ENCODE results near the gene THEMIS. TPM values are rescaled to one million over a fixed set of nuclear protein-coding genes. Genes with fewer than 3 reads are reported as not detected.

THEMIS gene
- total and polyA plus RNA-seq, 10 donors: 0.80 to 17.8 (median 12.7) TPM

DNA sequence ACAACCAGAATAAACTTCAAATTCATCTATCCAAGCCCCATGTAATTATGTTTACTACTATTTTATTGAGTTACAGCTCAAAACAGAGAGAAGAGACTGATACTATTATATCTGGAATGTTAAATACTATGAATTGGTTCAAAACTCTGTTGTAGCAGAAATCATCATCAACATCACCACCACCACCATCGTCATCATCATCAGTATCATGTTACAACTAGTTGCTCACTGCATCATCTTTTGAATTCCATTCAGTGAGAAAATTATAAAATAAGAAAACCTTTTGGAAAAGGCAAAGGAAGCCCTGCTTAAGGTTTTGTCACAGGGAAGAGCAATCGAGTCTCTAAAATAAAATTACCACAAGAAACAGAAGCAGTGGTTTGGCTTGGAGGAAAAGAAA is 36.2 kb upstream of the THEMIS start:
- H3K27me3 ChIP-seq (replicated peaks in 1 of 7): no peaks in the 10 kb centered on the region
- intact Hi-C loops (cut with DNase I; ENCODE audit: low total_unique reads): no loop called here
- peaks cover 0 to 4% (median 0%) of the 10 kb centered on the region in 6 donors for H3K4me1 ChIP-seq
- WGBS, 5 donors: 80 to 99% (median 86%) methylated on average over 2 of the region's 2 CpGs
- TF ChIP-seq, protein P1, sequence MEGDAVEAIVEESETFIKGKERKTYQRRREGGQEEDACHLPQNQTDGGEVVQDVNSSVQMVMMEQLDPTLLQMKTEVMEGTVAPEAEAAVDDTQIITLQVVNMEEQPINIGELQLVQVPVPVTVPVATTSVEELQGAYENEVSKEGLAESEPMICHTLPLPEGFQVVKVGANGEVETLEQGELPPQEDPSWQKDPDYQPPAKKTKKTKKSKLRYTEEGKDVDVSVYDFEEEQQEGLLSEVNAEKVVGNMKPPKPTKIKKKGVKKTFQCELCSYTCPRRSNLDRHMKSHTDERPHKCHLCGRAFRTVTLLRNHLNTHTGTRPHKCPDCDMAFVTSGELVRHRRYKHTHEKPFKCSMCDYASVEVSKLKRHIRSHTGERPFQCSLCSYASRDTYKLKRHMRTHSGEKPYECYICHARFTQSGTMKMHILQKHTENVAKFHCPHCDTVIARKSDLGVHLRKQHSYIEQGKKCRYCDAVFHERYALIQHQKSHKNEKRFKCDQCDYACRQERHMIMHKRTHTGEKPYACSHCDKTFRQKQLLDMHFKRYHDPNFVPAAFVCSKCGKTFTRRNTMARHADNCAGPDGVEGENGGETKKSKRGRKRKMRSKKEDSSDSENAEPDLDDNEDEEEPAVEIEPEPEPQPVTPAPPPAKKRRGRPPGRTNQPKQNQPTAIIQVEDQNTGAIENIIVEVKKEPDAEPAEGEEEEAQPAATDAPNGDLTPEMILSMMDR (IDR thresholded peaks at IDR 0.05 in 8 of 11, conservative IDR thresholded peaks at IDR 0.05 in 3 of 11): no peak
- TF ChIP-seq POLR2A (IDR thresholded peaks at IDR 0.05): no peak
- TF ChIP-seq POLR2AphosphoS5 (IDR thresholded peaks at IDR 0.05): no peak
- H3K36me3 ChIP-seq: no peaks in the 10 kb centered on the region
- no peak overlapping the region for H3K4me3 ChIP-seq
- H3K27ac ChIP-seq: no peak overlapping the region
- no peak for DNase-seq
- peaks cover 0 to 17% (median 12%) of the 10 kb centered on the region in 8 donors for H3K9me3 ChIP-seq

DNA sequence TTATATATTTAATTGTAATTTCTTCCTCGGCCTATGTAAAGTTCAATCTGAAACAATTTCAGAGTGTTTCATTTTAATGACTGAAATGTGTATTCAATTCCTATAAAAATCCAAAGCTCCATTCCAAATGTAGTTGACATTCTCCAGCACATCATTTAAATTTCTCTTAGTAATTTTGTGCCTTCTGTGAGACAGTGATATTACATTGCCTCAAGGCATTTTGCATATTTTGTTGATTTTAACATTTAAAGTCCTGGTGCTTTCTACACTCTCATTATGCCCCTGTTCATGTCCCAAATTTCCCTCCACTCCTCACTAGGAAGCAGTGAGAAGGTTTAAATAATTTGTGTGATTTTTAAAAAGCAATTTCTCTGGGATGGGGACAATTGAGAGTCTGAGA is 34.1 kb upstream of the THEMIS start:
- 82 to 91% (median 89%) methylated on average over 1 of the region's 1 CpG for WGBS, 5 donors
- peak overlapping the region in 5 of 8 donors; percentile 50 to 73 (median 67) for H3K27ac ChIP-seq
- intact Hi-C loops (cut with DNase I; ENCODE audit: low total_unique reads): no loop called here

DNA sequence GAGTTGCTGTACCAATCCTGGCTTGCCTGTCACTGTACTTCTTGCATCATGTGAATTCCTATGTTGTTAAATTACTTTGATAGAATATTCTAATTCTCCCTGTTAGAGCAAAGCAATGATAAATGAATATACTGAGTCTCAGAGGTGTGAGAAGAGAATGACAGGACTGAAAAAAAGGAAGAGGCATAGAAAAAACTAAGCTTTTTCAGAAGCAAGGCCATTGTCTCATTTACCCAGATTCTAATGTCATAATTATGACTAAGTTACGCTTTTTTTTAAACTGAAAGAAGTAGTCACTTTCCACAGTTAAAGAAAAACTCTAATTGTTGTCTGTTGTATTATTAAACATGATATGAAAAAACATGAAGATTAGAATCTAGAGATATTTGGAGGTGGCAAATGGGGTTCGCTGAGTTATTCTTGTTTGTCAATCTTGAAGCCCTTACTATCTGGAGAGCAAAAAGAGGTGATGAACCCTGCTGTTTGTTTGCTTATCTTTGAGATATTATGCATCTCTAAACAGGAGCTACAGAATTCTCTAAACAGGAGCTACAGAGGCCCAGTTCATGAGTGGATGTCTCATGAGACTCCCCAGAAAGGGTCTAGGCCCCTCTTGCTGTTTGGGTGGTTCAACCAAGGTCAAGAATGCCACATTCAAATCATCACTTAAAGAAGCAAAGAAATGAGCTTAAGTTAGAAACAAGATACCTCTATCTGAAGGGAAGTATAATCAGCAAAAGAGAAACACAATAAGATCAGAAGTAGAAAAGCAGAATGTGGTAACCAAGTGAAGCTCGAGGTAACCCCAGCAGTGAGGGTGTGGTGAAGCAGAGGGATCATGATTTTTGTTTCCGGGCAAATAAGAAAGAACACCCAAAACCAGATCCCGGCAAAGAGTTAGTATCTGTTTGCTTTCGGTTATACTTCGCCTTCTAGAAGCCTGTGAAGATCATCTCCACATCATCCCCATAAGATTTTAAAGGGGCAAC is 33.3 kb upstream of the THEMIS start:
- no peaks in the 10 kb centered on the region for H3K27me3 ChIP-seq (replicated peaks in 1 of 7)
- H3K4me1 ChIP-seq: peaks cover 0 to 2% (median 0%) of the 10 kb centered on the region in 6 donors
- intact Hi-C loops (cut with DNase I; ENCODE audit: low total_unique reads): no loop called here
- no peaks in the 10 kb centered on the region for H3K36me3 ChIP-seq
- H3K9me3 ChIP-seq: peaks cover 0 to 23% (median 13%) of the 10 kb centered on the region in 8 donors
- DNase-seq: no peak
- peak overlapping the region in 6 of 8 donors; percentile 22 to 73 (median 60) for H3K27ac ChIP-seq
- WGBS, 5 donors: 73 to 84% (median 83%) methylated on average over 7 of the region's 7 CpGs
- no peak for TF ChIP-seq POLR2AphosphoS5 (IDR thresholded peaks at IDR 0.05)
- TF ChIP-seq, protein P1 (IDR thresholded peaks at IDR 0.05 in 8 of 11, conservative IDR thresholded peaks at IDR 0.05 in 3 of 11): no peak
- no peak for TF ChIP-seq POLR2A (IDR thresholded peaks at IDR 0.05)
- no peak overlapping the region for H3K4me3 ChIP-seq

More for the DNA sequence above, 34.1 kb upstream of the THEMIS start:
- peaks cover 0 to 23% (median 13%) of the 10 kb centered on the region in 8 donors for H3K9me3 ChIP-seq
- H3K36me3 ChIP-seq: no peaks in the 10 kb centered on the region
- H3K4me3 ChIP-seq: no peak overlapping the region
- H3K27me3 ChIP-seq (replicated peaks in 1 of 7): no peaks in the 10 kb centered on the region
- peaks cover 0 to 4% (median 0%) of the 10 kb centered on the region in 6 donors for H3K4me1 ChIP-seq
- DNase-seq: no peak
- no peak for TF ChIP-seq POLR2AphosphoS5 (IDR thresholded peaks at IDR 0.05)
- TF ChIP-seq, protein P1 (IDR thresholded peaks at IDR 0.05 in 8 of 11, conservative IDR thresholded peaks at IDR 0.05 in 3 of 11): no peak

DNA sequence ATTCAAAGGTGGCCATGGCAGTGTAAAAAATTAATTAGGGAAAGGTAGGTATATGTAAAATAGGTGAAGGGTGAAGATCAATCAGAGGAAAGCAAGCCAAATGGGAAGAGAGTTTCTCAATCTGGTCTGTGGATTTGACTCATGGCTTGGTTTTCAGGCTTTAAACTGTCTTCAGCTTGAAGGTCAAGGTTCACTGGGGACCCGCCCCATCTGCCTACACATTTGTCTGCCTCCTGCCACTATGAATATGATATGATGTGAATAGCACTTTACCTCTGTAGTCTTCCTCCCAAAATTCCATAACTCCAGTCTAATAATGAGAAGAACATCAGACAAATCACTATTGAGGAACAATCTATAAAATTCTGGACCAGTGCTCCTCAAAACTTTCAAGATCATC is 32.3 kb upstream of the THEMIS start:
- no peak for TF ChIP-seq POLR2A (IDR thresholded peaks at IDR 0.05)
- TF ChIP-seq POLR2AphosphoS5 (IDR thresholded peaks at IDR 0.05): no peak
- TF ChIP-seq, protein P1 (IDR thresholded peaks at IDR 0.05 in 8 of 11, conservative IDR thresholded peaks at IDR 0.05 in 3 of 11): no peak
- Histone ChIP-seq H3K9me3 (peaks cover 0 to 27% (median 13%) of the 10 kb centered on the region in 8 donors), H3K36me3 (no peaks in the 10 kb centered on the region), H3K4me1 (no peaks in the 10 kb centered on the region), H3K4me3 (no peak overlapping the region), H3K27me3 (replicated peaks in 1 of 7) (no peaks in the 10 kb centered on the region), H3K27ac (peak overlapping the region in 2 of 8 donors; percentile 0 to 67)
- DNase-seq: no peak
- intact Hi-C loops (cut with DNase I; ENCODE audit: low total_unique reads): no loop called here
- 85 to 97% (median 88%) methylated on average over 1 of the region's 1 CpG for WGBS, 5 donors

Data from spleen (tissue), 11 donors.